ENCODE data around the gene HYAL1.
A peak's percentile ranks its signal among the peaks of the same experiment; 100 is the strongest.
"Not testable (repeated sequence)": the region's sequence is repeated elsewhere in the genome, so short reads cannot be mapped to it uniquely, and the experiment has no call there.

Gene HYAL1

GRCh38 chr3:50292159-50293078 lies 11.0 kb downstream of the HYAL1 start, which contains the start of gene IFRD2:
IFRD2 (minus strand) TSS chr3:50292429; CDS start chr3:50292274, 155 bp downstream.
- peak; percentile 93 for DNase-seq

DNA sequence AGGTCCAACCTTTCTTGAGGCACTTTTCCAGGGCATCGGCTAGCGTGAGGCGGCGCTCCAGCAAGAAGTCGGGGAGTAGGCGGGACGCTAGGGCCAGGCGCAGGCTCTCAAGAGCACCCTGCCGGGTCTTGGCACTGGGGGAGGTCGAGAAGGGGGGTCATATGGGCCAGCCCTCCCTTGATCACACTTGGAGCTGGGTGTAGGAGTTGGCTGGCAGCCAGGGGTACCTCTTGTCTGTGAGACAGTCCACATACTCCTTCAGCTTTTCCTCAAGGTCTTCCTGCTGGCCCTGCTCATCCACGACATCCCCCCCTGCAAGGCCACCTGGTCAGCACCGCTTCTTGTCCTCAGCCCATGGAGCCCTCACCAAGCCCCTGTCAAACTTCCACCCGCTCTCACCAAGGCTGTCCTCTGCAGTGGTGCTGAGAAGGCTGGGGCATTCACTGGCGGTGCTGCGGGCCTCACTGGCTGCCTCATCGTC lies 13.2 kb downstream of the HYAL1 start:
- DNase-seq = no peak

GRCh38 chr3:50289130-50289529 lies 14.2 kb downstream of the HYAL1 start:
- DNase-seq = no peak

GRCh38 chr3:50288387-50289007 lies 14.9 kb downstream of the HYAL1 start:
- DNase-seq = no peak

DNA sequence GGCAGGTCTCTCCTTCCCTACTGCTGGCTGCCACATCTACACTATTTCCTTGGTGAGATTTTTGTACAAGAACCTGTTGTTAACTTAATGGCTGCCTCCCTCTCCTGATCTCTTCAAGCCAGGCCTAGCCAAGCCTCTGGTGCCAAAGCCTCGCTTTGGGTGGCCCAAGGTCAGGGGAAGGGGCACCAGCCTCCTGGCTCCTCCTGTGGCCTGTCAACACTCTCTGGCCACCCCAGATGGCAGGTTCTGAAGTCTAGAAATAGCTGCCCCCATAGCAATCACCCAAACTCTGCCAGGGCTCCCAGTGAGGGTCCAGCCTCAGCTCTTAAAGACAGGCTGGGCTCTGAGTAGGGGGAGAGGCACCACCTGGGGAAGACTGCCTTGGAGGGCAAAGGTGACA lies 16.1 kb downstream of the HYAL1 start:
- no peak for DNase-seq

DNA sequence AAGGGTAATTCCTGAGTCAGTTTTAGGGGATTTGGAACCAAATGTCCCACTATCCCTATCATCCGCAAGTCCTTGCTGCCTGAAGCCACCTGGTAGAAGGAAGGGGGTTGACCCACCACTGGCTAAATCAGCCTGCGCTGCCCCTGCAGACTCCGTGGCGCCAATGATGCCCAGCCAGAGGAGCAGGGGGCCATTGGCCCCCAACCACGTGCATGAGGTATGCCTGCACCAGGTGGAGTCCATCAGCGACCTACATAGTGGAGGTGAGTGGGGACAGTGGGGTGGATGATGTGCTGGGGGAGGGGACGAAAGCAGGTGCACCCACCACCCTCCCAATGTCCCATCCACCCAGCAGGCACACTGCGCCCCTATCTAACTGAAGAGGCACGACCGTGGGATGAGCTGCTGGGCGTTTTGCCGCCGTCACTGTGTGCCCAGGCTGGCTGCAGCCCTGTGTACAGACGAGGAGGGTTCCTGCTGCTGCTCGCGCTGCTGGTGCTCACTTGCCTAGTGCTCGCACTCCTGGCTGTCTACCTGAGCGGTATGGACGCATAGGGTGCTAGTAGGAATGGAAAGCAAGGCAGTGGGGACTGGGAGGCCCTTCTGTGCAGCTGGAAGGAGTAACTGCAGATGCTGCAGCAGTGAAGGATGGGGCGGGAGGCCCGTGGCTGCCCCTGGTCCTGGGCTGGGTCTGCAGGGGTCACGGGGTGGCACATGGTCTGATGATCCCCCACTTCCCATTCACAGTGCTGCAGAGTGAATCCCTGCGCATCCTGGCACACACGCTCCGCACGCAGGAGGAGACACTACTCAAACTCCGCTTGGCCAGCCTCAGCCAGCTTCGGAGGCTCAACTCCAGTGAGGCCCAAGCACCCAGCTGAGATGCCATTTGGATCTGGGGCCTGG lies 16.8 kb downstream of the HYAL1 start:
- no peak for DNase-seq

DNA sequence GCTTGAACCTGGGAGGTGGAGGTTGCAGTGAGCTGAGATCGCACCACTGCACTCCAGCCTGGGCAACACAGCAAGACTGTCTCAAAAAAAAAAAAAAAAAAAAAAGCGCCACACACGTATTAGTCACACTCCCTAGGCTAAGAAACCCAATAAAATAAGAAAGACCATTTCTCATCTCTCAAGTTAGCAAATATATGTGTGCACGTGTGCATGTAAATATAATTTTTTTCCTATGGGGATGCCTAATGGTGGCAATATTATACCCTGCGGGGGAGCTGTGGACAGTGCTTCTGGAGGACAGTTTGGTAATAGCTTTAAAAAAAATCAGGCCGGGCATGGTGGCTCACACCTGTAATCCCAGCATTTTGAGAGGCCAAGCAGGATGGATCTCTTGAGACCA lies 19.3 kb downstream of the HYAL1 start:
- not testable (repeated sequence) for DNase-seq

DNA sequence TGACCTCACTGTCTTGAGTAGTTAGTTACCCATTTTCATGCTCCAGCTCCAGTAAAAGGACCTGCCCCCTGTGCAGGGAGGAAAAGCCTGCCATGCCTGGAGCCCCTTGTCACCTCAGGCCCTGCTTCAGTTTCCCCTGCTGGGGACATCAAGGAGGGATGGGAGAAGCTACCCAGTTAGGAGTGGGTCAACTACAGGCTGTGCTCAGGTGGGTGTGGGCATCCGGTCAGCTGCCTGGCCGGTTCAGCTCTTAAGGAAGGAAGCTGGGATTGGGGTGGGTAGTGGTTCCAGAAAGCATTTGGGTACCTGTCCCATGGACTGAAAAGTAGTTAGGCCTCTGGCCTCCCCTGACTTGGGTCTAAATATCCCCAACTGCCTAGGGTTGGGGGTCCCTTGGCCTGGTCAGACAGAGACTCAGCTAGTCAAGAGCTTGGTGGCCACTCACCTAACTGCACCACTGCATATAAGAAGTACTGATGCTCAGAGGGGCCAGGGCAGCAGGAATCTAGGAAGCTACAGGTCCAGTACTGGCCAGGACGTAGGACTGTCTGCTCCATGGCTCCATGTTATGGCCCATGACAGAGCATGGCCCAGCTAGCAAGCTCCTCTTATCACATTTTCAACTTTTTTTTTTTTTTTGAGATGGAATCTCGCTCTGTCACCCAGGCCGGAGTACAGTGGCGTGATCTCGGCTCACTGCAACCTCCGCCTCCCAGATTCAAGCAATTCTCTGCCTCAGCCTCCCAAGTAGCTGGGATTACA lies 23.9 kb downstream of the HYAL1 start:
- no peak for DNase-seq

GRCh38 chr3:50278880-50279224 lies 24.5 kb downstream of the HYAL1 start, which contains the start of gene LSMEM2:
LSMEM2 (plus strand) TSS chr3:50279087; CDS start chr3:50279114, 27 bp downstream.
- DNase-seq = no peak

DNA sequence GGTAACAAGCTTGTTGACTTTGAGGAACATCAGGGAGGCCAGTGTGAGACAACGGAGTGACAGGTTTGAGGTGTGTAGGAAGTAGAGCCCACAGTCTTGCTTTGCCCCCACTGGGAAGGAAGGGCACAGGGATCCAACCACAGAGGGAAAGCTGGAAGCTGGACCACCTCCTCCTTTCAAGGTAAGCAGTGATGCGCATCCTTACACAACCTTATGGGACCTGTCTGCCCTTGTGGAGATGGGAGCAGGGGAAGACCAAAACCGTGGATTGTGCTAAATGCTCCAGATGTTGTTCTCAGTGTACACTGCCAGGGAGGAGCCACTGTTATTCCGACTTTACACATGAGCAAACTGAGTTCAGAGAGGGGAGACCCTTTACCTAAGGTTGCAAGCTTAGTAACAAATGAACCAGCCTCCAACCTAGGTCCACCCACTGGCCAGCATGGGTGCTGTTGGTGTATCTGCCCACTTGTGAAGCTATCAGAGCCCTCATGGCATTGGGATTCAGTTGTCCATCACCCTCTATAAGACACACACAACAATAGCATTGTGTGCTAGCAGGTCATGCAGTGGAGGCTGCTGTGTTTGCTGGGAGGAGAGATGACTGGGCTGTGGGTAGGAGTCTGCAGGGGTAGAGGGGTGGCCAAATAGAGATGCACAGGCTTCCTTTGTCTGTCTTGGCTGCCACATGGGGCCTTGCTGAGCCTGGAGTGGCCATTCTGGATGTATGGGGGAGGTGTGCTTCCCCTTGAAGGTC lies 25.1 kb downstream of the HYAL1 start:
- DNase-seq = no peak

GRCh38 chr3:50276762-50277101 lies 26.6 kb downstream of the HYAL1 start:
- no peak for DNase-seq

GRCh38 chr3:50275996-50276761 lies 27.2 kb downstream of the HYAL1 start:
- DNase-seq = no peak

DNA sequence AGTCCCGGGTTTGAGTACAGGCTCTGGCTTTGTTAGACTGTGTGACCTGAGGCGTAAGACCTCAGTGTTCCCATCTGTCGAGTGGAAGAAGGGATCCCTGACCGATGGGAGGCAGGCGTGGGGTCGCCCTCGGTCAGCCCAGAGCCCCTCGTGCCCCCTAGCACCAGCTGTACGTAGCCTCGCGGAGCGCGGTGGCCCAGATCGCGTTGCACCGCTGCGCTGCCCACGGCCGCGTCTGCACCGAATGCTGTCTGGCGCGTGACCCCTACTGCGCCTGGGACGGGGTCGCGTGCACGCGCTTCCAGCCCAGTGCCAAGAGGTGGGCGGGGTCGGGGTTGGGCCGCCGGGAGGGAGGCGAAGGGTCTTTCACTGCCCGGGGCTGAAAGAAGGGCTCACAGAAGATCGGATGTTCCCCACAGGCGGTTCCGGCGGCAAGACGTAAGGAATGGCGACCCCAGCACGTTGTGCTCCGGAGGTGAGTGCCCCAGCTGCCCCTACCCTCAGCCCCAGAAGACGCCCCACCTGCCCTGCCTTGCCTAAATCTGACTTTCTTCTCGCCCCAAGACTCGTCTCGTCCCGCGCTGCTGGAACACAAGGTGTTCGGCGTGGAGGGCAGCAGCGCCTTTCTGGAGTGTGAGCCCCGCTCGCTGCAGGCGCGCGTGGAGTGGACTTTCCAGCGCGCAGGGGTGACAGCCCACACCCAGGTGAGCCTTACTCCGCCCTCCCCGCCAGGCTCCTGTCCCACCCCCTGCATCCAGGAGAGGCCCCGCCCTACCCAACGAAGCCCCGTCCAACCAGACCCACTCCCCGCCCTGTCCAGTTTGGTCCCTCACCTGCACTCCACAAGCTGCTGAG lies 28.0 kb downstream of the HYAL1 start:
- DNase-seq = no peak

DNA sequence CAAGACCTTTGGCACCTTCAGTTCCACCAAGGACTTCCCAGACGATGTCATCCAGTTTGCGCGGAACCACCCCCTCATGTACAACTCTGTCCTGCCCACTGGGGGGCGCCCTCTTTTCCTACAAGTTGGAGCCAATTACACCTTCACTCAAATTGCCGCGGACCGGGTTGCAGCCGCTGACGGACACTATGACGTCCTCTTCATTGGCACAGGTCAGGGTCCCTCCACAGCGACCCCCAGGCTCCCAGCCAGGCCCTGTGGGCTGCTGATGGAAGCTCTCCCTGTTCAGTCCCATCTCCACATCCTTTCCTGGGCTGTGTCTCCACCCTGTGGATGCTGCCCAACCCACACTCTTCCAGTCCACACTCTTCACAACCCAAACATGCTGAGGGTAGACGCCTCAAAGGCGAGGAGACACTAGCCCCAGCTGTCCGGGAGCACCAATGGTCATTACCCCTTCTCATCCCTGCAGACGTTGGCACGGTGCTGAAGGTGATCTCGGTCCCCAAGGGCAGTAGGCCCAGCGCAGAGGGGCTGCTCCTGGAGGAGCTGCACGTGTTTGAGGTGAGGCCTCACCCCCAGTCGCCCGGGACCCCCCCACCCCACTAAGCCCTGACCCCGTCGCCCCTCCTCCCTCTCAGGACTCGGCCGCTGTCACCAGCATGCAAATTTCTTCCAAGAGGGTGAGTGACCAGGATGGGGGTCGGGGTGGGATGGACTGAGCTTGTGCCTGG lies 28.8 kb downstream of the HYAL1 start:
- peak; percentile 84 for DNase-seq

- no peak for DNase-seq
These were observed 29.7 kb downstream of the HYAL1 start for GRCh38 chr3:50273689-50274065.

- DNase-seq = peak; percentile 99
These were observed 30.3 kb downstream of the HYAL1 start for GRCh38 chr3:50272911-50273688.

GRCh38 chr3:50272538-50272910 lies 30.9 kb downstream of the HYAL1 start:
- not testable (repeated sequence) for DNase-seq

GRCh38 chr3:50271314-50271936 lies 31.9 kb downstream of the HYAL1 start:
- DNase-seq = no peak
